HL-60 (cell line): ENCODE results near the gene DPH6.
"Not testable (repeated sequence)": the region's sequence is repeated elsewhere in the genome, so short reads cannot be mapped to it uniquely, and the experiment has no call there.

ENCODE experiments used
- DNase-seq, 2 experiments: peaks; one replicate each; pipeline ENCODE4 v3.0.0-alpha.2; 2010 to 2020; ENCODE audit warnings: low read depth in 1 of 2, low spot score in 1 of 2
- H3K27ac ChIP-seq: fragments of 250-450 bp; sonication (Bioruptor Pico); replicated peaks from 2 replicates; pipeline ENCODE4 v1.5.1; 2020; ENCODE audit warnings: mild to moderate bottlenecking, moderate library complexity
- H3K27me3 ChIP-seq: fragments of 250-450 bp; sonication (Bioruptor Pico); 2 replicates; pipeline ENCODE4 v1.5.1; 2021; ENCODE audit warnings: mild to moderate bottlenecking, moderate library complexity; ENCODE audit not compliant: insufficient read depth, poor library complexity, severe bottlenecking
- H3K4me3 ChIP-seq: replicated peaks from 2 replicates; pipeline ENCODE4 v1.5.1; 2011; ENCODE audit warnings: mild to moderate bottlenecking, control low read depth, low read length; ENCODE audit not compliant: insufficient read depth
- CTCF ChIP-seq: IDR thresholded peaks from one replicate; pipeline ENCODE4 v1.5.1; 2011; ENCODE audit warnings: low read length, control low read depth, inconsistent platforms; ENCODE audit not compliant: insufficient read depth
- GABPA ChIP-seq: IDR thresholded peaks from 2 replicates; pipeline ENCODE4 v1.6.1; 2012; ENCODE audit warnings: low read depth
- POLR2AphosphoS5 ChIP-seq: IDR thresholded peaks from 2 replicates; pipeline ENCODE4 v1.6.1; 2012; ENCODE audit warnings: low read depth
- REST ChIP-seq: IDR thresholded peaks from 2 replicates; pipeline ENCODE4 v1.6.1; 2012; ENCODE audit warnings: low read depth; ENCODE audit not compliant: insufficient replicate concordance
- SPI1 ChIP-seq: IDR thresholded peaks from 2 replicates; pipeline ENCODE4 v1.6.1; 2012; ENCODE audit warnings: low read depth, mild to moderate bottlenecking, borderline replicate concordance

DPH6 gene

GRCh38 chr15:35443376-35443775 is 102.6 kb downstream of the DPH6 start:
- no peak for TF ChIP-seq CTCF
- TF ChIP-seq REST = no peak
- no peak for TF ChIP-seq POLR2AphosphoS5
- no peak for TF ChIP-seq GABPA
- Histone ChIP-seq H3K27me3 (no peaks in the 10 kb centered on the region), H3K4me3 (no peak overlapping the region), H3K27ac (no peak overlapping the region)
- DNase-seq = no peak

GRCh38 chr15:35442742-35443141 is 103.2 kb downstream of the DPH6 start:
- Histone ChIP-seq H3K27ac (no peak overlapping the region), H3K4me3 (no peak overlapping the region), H3K27me3 (no peaks in the 10 kb centered on the region)
- DNase-seq = no peak
- TF ChIP-seq GABPA = no peak
- no peak for TF ChIP-seq SPI1
- TF ChIP-seq POLR2AphosphoS5 = no peak
- TF ChIP-seq REST = no peak
- TF ChIP-seq CTCF = no peak

- not testable (repeated sequence) for H3K27me3 ChIP-seq, H3K4me3 ChIP-seq, H3K27ac ChIP-seq, DNase-seq
These were observed 104.7 kb downstream of the DPH6 start for GRCh38 chr15:35441279-35441678.

- H3K27me3 ChIP-seq = no peaks in the 10 kb centered on the region
- TF ChIP-seq GABPA (no peak), REST (no peak), POLR2AphosphoS5 (no peak), SPI1 (no peak), CTCF (no peak)
- no peak overlapping the region for H3K4me3 ChIP-seq
- no peak for DNase-seq
- H3K27ac ChIP-seq = no peak overlapping the region
These were observed 105.7 kb downstream of the DPH6 start for GRCh38 chr15:35440265-35440664.
